Dermis blood vessel endothelial cell (primary cell): ENCODE results near the gene RNF157. TPM values are rescaled to one million over a fixed set of nuclear protein-coding genes. Genes with fewer than 3 reads are reported as not detected.
"Not testable (repeated sequence)": the region's sequence is repeated elsewhere in the genome, so short reads cannot be mapped to it uniquely, and the experiment has no call there.

ENCODE experiments used
- DNase-seq: peaks from one replicate; pipeline ENCODE4 v3.0.0; 2010
- total RNA-seq: library from RNA; depleted of rRNA; stranded (reverse); fragments of >200 nt; gene quantifications from 2 replicates; pipeline ENCODE4 v1.2.3, GENCODE V29; 2014

The RNF157 gene
- total RNA-seq, 1 donor from 2014 or later, result 0.34 TPM

- not testable (repeated sequence) for DNase-seq
Measured at GRCh38 chr17:76186774-76187173, 53.5 kb downstream of the RNF157 start.

GRCh38 chr17:76184290-76184689 lies 56.0 kb downstream of the RNF157 start:
- no peak for DNase-seq

GRCh38 chr17:76182016-76182764 lies 58.1 kb downstream of the RNF157 start:
- peak; percentile 95 for DNase-seq

GRCh38 chr17:76179496-76180467 lies 60.5 kb downstream of the RNF157 start:
- peak; percentile 27 for DNase-seq

- no peak for DNase-seq
Measured at GRCh38 chr17:76178124-76178523, 62.2 kb downstream of the RNF157 start.

GRCh38 chr17:76176701-76177574 lies 63.4 kb downstream of the RNF157 start:
- no peak for DNase-seq

- no peak for DNase-seq
Measured at GRCh38 chr17:76174037-76174436, 66.3 kb downstream of the RNF157 start.

- DNase-seq, result no peak
Measured at GRCh38 chr17:76173474-76173873, 66.8 kb downstream of the RNF157 start.

- DNase-seq, result no peak
Measured at GRCh38 chr17:76171706-76172105, 68.6 kb downstream of the RNF157 start.

GRCh38 chr17:76170114-76170513 lies 70.2 kb downstream of the RNF157 start:
- DNase-seq, result no peak

GRCh38 chr17:76166906-76167305 lies 73.4 kb downstream of the RNF157 start:
- DNase-seq, result no peak

GRCh38 chr17:76166168-76166567 lies 74.1 kb downstream of the RNF157 start:
- no peak for DNase-seq

- no peak for DNase-seq
Measured at GRCh38 chr17:76164331-76164730, 76.0 kb downstream of the RNF157 start.

GRCh38 chr17:76163919-76164318 lies 76.4 kb downstream of the RNF157 start:
- DNase-seq, result no peak

- DNase-seq, result no peak
Measured at GRCh38 chr17:76161619-76162266, 78.5 kb downstream of the RNF157 start.

GRCh38 chr17:76160896-76161528 lies 79.3 kb downstream of the RNF157 start:
- DNase-seq, result no peak

- DNase-seq, result no peak
Measured at GRCh38 chr17:76159157-76159556, 81.1 kb downstream of the RNF157 start.

GRCh38 chr17:76157759-76158158 lies 82.5 kb downstream of the RNF157 start:
- DNase-seq, result no peak

- no peak for DNase-seq
Measured at GRCh38 chr17:76156662-76156991, 83.7 kb downstream of the RNF157 start.

- DNase-seq, result no peak
Measured at GRCh38 chr17:76155988-76156661, 84.2 kb downstream of the RNF157 start.
